ENCODE results near the gene NPNT.

The NPNT gene

DNA sequence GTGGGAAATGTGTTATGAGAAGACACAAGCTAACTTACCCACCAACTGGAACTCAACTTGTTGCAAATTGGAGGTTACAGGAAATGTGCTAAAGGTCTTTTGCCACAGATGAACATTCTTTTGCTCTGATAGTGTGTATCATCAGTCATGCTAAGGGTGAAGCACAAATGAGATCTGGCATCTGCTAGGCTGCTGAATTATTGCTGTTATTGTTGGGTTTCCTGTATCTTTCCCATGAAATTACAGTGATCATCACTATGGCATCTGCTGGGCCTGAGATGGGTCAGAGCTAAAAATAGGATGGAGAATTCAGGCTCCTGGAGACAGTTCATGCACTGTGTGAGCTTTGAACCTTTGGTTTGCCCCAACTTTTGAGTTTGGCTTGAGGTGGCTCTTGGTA is 124.5 kb downstream of the NPNT start:
- no peak overlapping the region for H3K4me3 ChIP-seq (ENCODE audit: low read depth, low read length)

Measured in iPS-11a (cell line).